Stimulated activated CD8-positive, alpha-beta memory T cell treated with anti-CD3 and anti-CD28 coated beads, Interleukin-7, amount 100 ng/mL, for 1 hour (primary cell): ENCODE data around the gene KLK4.
"Not testable (repeated sequence)": the region's sequence is repeated elsewhere in the genome, so short reads cannot be mapped to it uniquely, and the experiment has no call there.

Experiments
- DNase-seq, 2 donors: peaks; one replicate each; pipeline ENCODE4 v3.0.0-alpha.2; 2020; ENCODE audit warnings: low read depth in 2 of 2

Gene KLK4

GRCh38 chr19:50912727-50913716 is 1.8 kb upstream of the KLK4 start:
- no peak for DNase-seq

GRCh38 chr19:50912102-50912599 is 956 bp upstream of the KLK4 start:
- DNase-seq, result no peak

GRCh38 chr19:50910722-50911121 is 473 bp downstream of the KLK4 start:
- DNase-seq, result no peak

GRCh38 chr19:50909240-50910070 is 1.7 kb downstream of the KLK4 start:
- DNase-seq, result no peak

GRCh38 chr19:50908336-50908735 is 2.9 kb downstream of the KLK4 start:
- DNase-seq, result no peak

GRCh38 chr19:50906217-50906616 is 5.0 kb downstream of the KLK4 start:
- no peak for DNase-seq

- DNase-seq, result no peak
These were observed 8.6 kb downstream of the KLK4 start for GRCh38 chr19:50902640-50903039.

- DNase-seq, result no peak
These were observed 11.6 kb downstream of the KLK4 start for GRCh38 chr19:50899569-50899968.

- no peak for DNase-seq
These were observed 13.2 kb downstream of the KLK4 start for GRCh38 chr19:50898018-50898417.

- no peak for DNase-seq
These were observed 13.6 kb downstream of the KLK4 start for GRCh38 chr19:50897612-50898011.

- DNase-seq, result no peak
These were observed 14.0 kb downstream of the KLK4 start for GRCh38 chr19:50897191-50897607.

- no peak for DNase-seq
These were observed 14.5 kb downstream of the KLK4 start for GRCh38 chr19:50896591-50897190.

- DNase-seq, result not testable (repeated sequence)
These were observed 15.1 kb downstream of the KLK4 start for GRCh38 chr19:50896089-50896590.

- DNase-seq, result no peak
These were observed 16.5 kb downstream of the KLK4 start for GRCh38 chr19:50894478-50895356.

GRCh38 chr19:50893047-50893736 is 18.0 kb downstream of the KLK4 start:
- no peak for DNase-seq

GRCh38 chr19:50891253-50891625 is 20.0 kb downstream of the KLK4 start:
- DNase-seq, result no peak

- DNase-seq, result no peak
These were observed 20.6 kb downstream of the KLK4 start for GRCh38 chr19:50890422-50891252.

GRCh38 chr19:50889638-50890037 is 21.6 kb downstream of the KLK4 start:
- no peak for DNase-seq

- DNase-seq, result no peak
These were observed 29.0 kb downstream of the KLK4 start for GRCh38 chr19:50882188-50882587.
